ENCODE results near the gene EIF3K. TPM values are rescaled to one million over a fixed set of nuclear protein-coding genes. Genes with fewer than 3 reads are reported as not detected.

Gene EIF3K
- total RNA-seq, 1 donor from 2014 or later, result 261 TPM

DNA sequence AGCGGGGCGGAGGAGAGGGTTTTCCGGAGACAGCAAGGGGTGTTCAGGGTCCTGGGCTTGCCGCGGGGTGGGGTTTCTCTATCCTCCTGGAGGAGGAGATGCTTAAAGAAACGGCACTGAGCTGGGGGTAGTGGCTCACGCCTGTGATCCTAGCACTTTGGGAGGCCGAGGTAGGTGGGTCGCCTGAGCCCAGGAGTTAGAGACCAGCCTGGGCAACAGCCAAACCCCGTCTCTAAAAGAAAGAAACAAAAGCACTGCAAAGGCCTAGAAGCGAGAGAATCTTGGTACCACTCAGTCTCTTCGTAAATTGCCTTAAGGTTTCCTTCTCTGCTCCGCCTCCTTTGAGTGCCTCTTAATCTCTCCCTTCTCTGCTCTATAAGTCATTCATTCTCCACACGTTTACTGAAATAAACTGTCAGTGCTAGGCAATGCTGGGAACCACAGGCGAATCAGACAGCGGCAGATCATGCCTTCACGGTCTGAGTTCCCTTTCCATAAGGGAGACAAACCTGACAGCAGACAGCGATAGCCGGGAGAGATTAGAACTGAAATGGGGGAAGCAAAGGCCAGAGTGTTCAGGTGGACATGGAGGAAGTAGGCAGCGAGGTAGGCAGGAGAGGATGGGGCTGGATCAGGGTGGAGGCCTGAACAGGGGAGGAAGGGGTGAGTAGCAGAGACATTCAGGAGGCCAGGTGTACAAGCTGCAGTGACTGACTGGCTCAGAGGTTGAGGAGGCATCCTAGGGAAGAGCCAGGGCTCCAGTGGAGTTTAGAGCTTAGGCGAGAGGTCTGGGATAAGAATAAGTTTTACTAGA is 580 bp downstream of the EIF3K start:
- peak overlapping the region; percentile 90 for H3K27ac Mint-ChIP-seq
- H2AFZ ChIP-seq (replicated peaks), result peak overlapping the region; percentile 35
- H3K27ac ChIP-seq, result no peak overlapping the region
- H3K79me2 ChIP-seq (ENCODE audit: low read depth), result peaks cover 25% of the 10 kb centered on the region
- no peaks in the 10 kb centered on the region for H3K27me3 ChIP-seq
- peak overlapping the region; percentile 81 for H3K4me2 ChIP-seq
- H3K9me3 Mint-ChIP-seq, result no peaks in the 10 kb centered on the region
- DNase-seq (ENCODE audit: low spot score), result no peak
- peaks cover 11% of the 10 kb centered on the region for H3K36me3 Mint-ChIP-seq
- peaks cover 19% of the 10 kb centered on the region for H3K4me1 Mint-ChIP-seq
- H4K20me1 ChIP-seq (ENCODE audit: low read depth), result peaks cover 6% of the 10 kb centered on the region
- peak overlapping the region; percentile 76 for H3K4me3 ChIP-seq
- peak overlapping the region; percentile 90 for H3K9ac ChIP-seq
- H3K9me3 ChIP-seq (ENCODE audit: low read depth), result no peaks in the 10 kb centered on the region
- TF ChIP-seq EZH2 (IDR thresholded peaks at IDR 0.05), result no peak
- TF ChIP-seq EZH2phosphoT487 (IDR thresholded peaks at IDR 0.05), result no peak
- no peak for TF ChIP-seq CTCF (IDR thresholded peaks at IDR 0.05)
- peaks cover 11% of the 10 kb centered on the region for H3F3A ChIP-seq (ENCODE audit: low read depth)
- peaks cover 10% of the 10 kb centered on the region for H3K4me1 ChIP-seq
- peaks cover 5% of the 10 kb centered on the region for H3K36me3 ChIP-seq
- H3K27me3 Mint-ChIP-seq (ENCODE audit: insufficient read depth, low read depth), result peaks cover 2% of the 10 kb centered on the region
- peak overlapping the region; percentile 100 for H3K4me3 Mint-ChIP-seq

DNA sequence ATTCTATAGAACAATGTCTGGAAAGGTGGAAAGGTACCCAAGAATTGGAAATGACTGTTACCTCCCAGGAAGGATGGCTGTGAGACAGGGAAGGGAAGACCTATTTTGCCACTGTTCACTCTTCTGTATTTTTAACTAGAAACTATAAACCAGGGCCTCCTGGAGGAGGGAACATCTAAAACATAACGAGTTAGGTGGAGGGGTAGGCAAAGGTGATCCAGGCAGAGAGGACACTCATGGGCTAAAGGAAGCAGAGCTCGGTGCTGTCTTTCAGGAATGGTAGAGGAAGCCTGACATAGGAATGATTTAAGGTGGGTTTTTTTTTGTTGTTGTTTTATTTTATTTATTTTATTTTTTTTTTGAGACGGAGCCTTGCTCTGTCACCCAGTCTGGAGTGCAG is 5.8 kb downstream of the EIF3K start:
- Histone ChIP-seq H4K20me1 (ENCODE audit: low read depth) (peaks cover 2% of the 10 kb centered on the region), H3K9me3 (ENCODE audit: low read depth) (no peaks in the 10 kb centered on the region), H3K27ac (no peak overlapping the region), H3K79me2 (ENCODE audit: low read depth) (peaks cover 17% of the 10 kb centered on the region), H3K4me1 (peaks cover 1% of the 10 kb centered on the region), H2AFZ (replicated peaks) (no peak overlapping the region), H3K36me3 (peaks cover 5% of the 10 kb centered on the region), H3F3A (ENCODE audit: low read depth) (peaks cover 4% of the 10 kb centered on the region), H3K9ac (no peak overlapping the region), H3K4me3 (no peak overlapping the region), H3K27me3 (no peaks in the 10 kb centered on the region), H3K4me2 (no peak overlapping the region)
- no peak overlapping the region for H3K27ac Mint-ChIP-seq
- TF ChIP-seq CTCF (IDR thresholded peaks at IDR 0.05) (no peak), EZH2 (IDR thresholded peaks at IDR 0.05) (no peak), EZH2phosphoT487 (IDR thresholded peaks at IDR 0.05) (no peak)
- H3K36me3 Mint-ChIP-seq, result peaks cover 17% of the 10 kb centered on the region
- no peaks in the 10 kb centered on the region for H3K27me3 Mint-ChIP-seq (ENCODE audit: insufficient read depth, low read depth)
- H3K4me3 Mint-ChIP-seq, result no peak overlapping the region
- no peak for DNase-seq (ENCODE audit: low spot score)
- H3K9me3 Mint-ChIP-seq, result no peaks in the 10 kb centered on the region
- peaks cover 2% of the 10 kb centered on the region for H3K4me1 Mint-ChIP-seq

- Histone ChIP-seq H3K27me3 (no peaks in the 10 kb centered on the region), H3F3A (ENCODE audit: low read depth) (peaks cover 2% of the 10 kb centered on the region), H3K4me2 (no peak overlapping the region), H3K9me3 (ENCODE audit: low read depth) (no peaks in the 10 kb centered on the region), H3K9ac (no peak overlapping the region), H3K4me3 (no peak overlapping the region), H2AFZ (replicated peaks) (no peak overlapping the region), H3K36me3 (peaks cover 3% of the 10 kb centered on the region), H3K4me1 (no peaks in the 10 kb centered on the region), H3K27ac (no peak overlapping the region), H3K79me2 (ENCODE audit: low read depth) (peaks cover 2% of the 10 kb centered on the region), H4K20me1 (ENCODE audit: low read depth) (peaks cover 8% of the 10 kb centered on the region)
- DNase-seq (ENCODE audit: low spot score), result no peak
- peaks cover 6% of the 10 kb centered on the region for H3K4me1 Mint-ChIP-seq
- H3K9me3 Mint-ChIP-seq, result no peaks in the 10 kb centered on the region
- H3K4me3 Mint-ChIP-seq, result no peak overlapping the region
- no peak for TF ChIP-seq EZH2phosphoT487 (IDR thresholded peaks at IDR 0.05)
- no peak for TF ChIP-seq EZH2 (IDR thresholded peaks at IDR 0.05)
- no peak for TF ChIP-seq CTCF (IDR thresholded peaks at IDR 0.05)
- peaks cover 18% of the 10 kb centered on the region for H3K36me3 Mint-ChIP-seq
- peaks cover 2% of the 10 kb centered on the region for H3K27me3 Mint-ChIP-seq (ENCODE audit: insufficient read depth, low read depth)
- H3K27ac Mint-ChIP-seq, result no peak overlapping the region
Observed at GRCh38 chr19:38626401-38626800, 7.4 kb downstream of the EIF3K start.
